Fibroblast of pulmonary artery (primary cell): ENCODE results near the gene ELFN1.

Experiments
- DNase-seq: peaks from one replicate; pipeline ENCODE4 v3.0.0-alpha.2; 2010; ENCODE audit warnings: low read depth
- H3K4me3 ChIP-seq: replicated peaks from 2 replicates; pipeline ENCODE4 v1.5.1; 2011; ENCODE audit warnings: low read depth, mild to moderate bottlenecking, control low read depth, low read length, moderate library complexity
- CTCF ChIP-seq: IDR thresholded peaks from 2 replicates; pipeline ENCODE4 v1.5.1; 2011; ENCODE audit warnings: mild to moderate bottlenecking, control low read depth, low read length, inconsistent platforms; ENCODE audit errors: missing control alignments

The ELFN1 gene

GRCh38 chr7:1727812-1728570 lies 57.9 kb downstream of the ELFN1 start:
- DNase-seq: no peak
- no peak for TF ChIP-seq CTCF
- no peak overlapping the region for H3K4me3 ChIP-seq

GRCh38 chr7:1729183-1729582 lies 59.1 kb downstream of the ELFN1 start:
- H3K4me3 ChIP-seq: no peak overlapping the region
- DNase-seq: no peak
- no peak for TF ChIP-seq CTCF

GRCh38 chr7:1729773-1730172 lies 59.7 kb downstream of the ELFN1 start:
- no peak for DNase-seq
- H3K4me3 ChIP-seq: no peak overlapping the region
- TF ChIP-seq CTCF: no peak

GRCh38 chr7:1732072-1732471 lies 62.0 kb downstream of the ELFN1 start:
- no peak for DNase-seq
- TF ChIP-seq CTCF: no peak
- no peak overlapping the region for H3K4me3 ChIP-seq

GRCh38 chr7:1732645-1733044 lies 62.6 kb downstream of the ELFN1 start:
- no peak for DNase-seq
- H3K4me3 ChIP-seq: no peak overlapping the region
- no peak for TF ChIP-seq CTCF

GRCh38 chr7:1733206-1733907 lies 63.3 kb downstream of the ELFN1 start:
- no peak overlapping the region for H3K4me3 ChIP-seq
- DNase-seq: no peak
- TF ChIP-seq CTCF: no peak
